ENCODE data around the gene PLCL2. TPM values are rescaled to one million over a fixed set of nuclear protein-coding genes. Genes with fewer than 3 reads are reported as not detected.
A peak's percentile ranks its signal among the peaks of the same experiment; 100 is the strongest.

PLCL2 gene
- total RNA-seq, 1 donor, result 21.5 TPM

DNA sequence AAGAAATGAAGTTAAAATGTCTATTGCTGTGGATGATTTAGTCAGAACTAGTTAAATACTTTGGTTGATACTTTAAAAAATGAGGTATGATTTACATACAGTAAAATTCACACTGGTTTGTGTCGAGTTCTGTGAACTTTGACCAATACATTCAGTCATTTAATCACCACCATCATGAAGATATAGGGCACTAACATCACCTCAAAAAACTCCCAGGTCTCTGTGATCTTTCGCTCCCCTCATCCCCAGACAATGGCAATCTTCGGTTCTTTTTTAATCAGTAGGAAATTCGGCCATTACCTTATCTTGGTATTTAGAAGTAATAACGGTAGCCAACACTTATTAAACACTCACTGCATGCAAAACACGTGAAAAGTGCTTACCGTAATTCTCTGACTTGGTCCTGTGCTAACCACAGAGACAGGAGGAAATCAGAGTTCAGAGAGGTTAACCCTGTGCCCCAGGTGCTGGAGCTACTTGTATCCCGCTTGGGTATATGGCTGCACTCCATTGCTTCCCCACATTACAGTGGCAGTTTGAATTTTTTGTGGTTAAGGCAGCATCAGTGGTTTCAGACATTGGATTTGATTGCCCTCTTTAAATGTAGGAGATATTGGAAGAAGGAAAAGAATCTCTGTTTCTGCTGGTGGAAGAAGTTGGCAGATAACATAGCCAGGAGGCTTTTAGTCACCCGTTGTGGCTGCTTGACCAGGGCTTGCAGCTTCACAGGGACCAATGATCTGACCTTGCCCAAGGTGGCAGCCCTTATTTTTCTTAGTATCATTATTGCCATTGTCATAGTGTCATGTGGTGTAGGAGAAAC lies 4.2 kb downstream of the PLCL2 start:
- peak in 2 of 3 donors; percentile 18 to 26 for DNase-seq (ENCODE audit: low read depth in 2 of 3, low spot score in 2 of 3)

DNA sequence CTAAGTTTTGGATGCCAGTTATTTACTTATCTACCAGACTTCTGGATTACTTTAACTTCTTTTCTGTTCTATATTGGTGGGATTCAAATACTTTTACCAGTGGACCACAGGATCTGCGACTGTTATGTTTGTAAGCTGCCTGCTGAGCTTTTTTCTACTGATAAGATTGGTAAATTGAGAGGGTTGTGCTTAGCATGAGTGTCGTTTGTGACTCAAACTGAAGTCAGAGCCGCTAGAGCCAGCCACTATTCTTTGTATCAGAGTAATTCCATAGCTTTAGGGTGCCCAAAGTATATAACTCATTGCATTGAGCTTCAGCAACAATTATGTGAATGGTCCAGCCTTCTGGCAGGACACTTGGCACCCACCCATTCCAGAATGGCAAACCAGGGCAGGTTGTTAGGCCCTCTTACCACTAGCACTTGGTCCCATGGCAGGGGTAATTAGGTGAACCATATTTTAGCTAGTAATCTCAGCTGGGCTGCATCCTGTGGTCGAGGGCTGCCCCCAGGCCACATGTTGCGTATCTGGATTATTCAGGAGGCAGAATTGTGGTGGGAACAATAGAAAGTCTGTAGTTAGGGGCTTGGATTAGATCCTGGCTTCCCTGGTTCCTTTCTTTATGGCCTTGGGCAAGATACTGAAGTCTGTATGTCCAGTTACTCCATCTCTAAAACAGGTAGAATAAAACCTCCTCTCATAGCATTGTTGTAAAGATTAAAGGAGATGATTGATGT lies 6.0 kb downstream of the PLCL2 start:
- DNase-seq (ENCODE audit: low read depth in 2 of 3, low spot score in 2 of 3), result no peak

DNA sequence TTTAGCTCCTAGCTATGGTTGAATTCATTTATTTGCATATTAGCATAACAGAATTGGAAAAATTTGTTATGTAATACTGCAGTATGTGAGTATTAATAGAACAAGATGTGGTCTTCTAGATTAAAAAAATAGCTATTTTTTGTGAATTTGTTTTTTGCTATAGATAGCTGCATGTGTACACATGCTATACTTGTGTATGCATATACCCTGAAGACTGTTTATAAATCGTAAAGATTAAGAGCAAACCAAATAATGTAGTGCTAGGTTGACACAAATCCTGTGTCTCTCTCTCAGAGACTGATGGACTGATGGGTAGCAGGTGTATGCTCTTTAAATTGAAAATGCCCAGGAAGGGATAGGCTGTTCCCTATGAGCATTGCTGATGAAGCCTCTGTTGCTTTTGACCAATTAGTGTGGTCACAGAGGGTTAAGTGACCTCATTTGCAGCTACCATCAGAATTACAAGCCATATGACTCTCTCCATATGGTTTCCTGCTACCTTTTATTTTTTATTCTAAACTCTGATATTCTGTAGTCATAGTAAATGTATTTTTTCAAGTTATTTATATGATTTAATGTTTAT lies 9.0 kb downstream of the PLCL2 start:
- DNase-seq (ENCODE audit: low read depth in 2 of 3, low spot score in 2 of 3), result no peak

DNA sequence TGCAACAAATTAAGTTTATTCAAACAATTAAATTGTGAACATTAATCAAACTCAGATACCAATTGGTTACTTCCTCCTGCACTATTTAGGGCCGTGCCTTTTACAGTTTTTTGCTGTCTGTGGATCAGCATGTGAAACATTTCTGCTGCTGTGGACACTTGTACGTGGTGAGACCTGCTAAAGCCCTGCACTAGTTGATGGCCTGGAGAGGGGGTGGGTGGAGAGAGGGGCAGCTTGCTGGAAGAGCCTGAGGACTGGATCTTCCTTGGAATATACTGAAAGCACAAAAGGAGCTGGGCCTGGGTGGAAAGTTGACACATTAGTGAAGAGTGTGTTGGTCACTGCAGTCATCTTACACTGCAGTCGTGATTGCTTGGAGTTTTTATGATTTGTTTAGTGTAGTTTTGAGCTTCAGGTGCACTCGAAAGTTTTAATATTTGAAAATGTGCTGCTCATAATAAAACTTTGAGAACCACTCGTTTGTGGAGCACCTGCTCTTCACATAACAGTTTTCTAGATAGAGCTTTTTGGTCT lies 11.4 kb downstream of the PLCL2 start:
- DNase-seq (ENCODE audit: low read depth in 2 of 3, low spot score in 2 of 3), result no peak

DNA sequence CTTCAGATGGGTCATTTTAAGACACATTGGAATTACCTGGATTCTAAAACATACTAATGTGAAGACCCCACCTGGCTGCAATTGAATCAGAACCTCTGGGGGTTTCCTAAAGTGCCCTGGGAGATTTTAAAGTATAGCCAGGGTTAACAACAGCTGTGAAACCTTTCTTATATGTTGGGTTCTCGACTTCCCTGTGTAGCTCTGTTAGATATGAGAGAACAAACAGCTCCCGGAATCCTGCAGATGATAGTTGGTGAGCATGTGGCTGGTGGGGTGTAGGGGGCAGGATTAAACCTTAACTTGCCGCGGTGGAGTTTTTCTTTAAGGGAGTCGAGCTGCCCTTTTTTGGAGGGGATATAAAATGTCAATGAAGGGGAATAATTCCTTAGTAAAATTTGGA lies 12.1 kb downstream of the PLCL2 start:
- no peak for DNase-seq (ENCODE audit: low read depth in 2 of 3, low spot score in 2 of 3)

- DNase-seq (ENCODE audit: low read depth in 2 of 3, low spot score in 2 of 3), result no peak
Observed at GRCh38 chr3:16897254-16897926, 12.6 kb downstream of the PLCL2 start.

- no peak for DNase-seq (ENCODE audit: low read depth in 2 of 3, low spot score in 2 of 3)
Observed at GRCh38 chr3:16898595-16899395, 14.0 kb downstream of the PLCL2 start.

DNA sequence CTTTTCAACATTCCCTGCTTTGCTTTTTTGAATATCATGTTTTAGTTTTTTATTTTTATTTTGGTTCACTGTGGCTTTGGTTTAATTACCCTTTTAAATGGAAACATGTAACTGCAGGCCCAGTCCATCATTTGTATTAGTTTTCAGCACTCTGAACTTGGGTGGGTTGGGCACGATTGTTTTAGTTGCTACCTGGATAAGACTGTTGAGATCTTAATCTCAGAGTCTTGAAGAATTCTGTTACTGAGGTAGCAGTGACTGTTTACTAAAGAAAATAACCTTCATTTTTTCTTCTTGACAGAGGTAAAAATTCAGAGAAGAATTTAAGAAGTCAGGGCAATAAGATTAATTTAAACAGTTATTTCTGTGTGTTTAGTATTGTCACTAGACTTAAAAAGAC lies 15.2 kb downstream of the PLCL2 start:
- DNase-seq (ENCODE audit: low read depth in 2 of 3, low spot score in 2 of 3), result no peak

- DNase-seq (ENCODE audit: low read depth in 2 of 3, low spot score in 2 of 3), result no peak
Observed at GRCh38 chr3:16900779-16901440, 16.2 kb downstream of the PLCL2 start.

- no peak for DNase-seq (ENCODE audit: low read depth in 2 of 3, low spot score in 2 of 3)
Observed at GRCh38 chr3:16904423-16905417, 20.0 kb downstream of the PLCL2 start.

GRCh38 chr3:16905704-16906103 lies 20.9 kb downstream of the PLCL2 start:
- no peak for DNase-seq (ENCODE audit: low read depth in 2 of 3, low spot score in 2 of 3)

GRCh38 chr3:16906682-16907081 lies 21.9 kb downstream of the PLCL2 start:
- DNase-seq (ENCODE audit: low read depth in 2 of 3, low spot score in 2 of 3), result peak in 1 of 3 donors; percentile 38

DNA sequence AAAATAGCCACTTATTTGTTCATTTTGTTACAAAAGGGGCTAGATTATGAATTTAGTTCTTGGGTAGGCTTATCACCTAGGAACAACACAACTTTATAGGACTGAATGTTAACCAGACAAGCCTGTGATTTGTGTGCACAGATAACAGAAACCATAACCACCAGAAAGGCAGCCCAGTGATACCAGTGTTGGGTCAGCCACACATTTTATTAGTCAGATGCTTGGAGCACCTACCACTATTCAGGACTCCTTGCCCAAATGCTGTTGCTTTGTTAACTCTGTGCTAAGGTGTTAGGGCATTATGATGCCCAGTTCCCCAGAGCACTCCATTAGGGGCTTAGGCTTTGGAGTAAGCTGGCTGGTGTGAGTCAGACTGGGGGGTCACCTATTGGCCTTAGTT lies 22.5 kb downstream of the PLCL2 start:
- DNase-seq (ENCODE audit: low read depth in 2 of 3, low spot score in 2 of 3), result peak in 1 of 3 donors; percentile 21

- no peak for DNase-seq (ENCODE audit: low read depth in 2 of 3, low spot score in 2 of 3)
Observed at GRCh38 chr3:16908016-16908807, 23.5 kb downstream of the PLCL2 start.

DNA sequence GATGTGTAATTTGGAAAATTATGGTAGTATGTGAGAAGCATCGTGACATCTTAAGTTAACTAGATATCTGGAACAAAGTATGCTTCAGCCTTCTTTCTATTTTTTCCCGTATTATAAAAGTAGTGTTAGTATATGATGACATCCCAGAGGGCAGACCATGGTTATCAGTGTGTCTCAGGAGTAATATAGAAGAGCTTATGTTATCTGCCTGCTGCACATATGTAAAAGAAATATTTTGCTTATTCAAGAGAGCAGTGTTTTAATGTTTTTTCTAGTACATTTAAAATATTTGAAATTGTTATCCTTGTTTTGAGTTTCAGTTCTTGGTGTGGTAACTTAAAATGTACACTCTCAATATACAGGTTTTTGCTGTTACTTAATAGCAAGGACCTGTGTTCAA lies 24.1 kb downstream of the PLCL2 start:
- no peak for DNase-seq (ENCODE audit: low read depth in 2 of 3, low spot score in 2 of 3)

DNA sequence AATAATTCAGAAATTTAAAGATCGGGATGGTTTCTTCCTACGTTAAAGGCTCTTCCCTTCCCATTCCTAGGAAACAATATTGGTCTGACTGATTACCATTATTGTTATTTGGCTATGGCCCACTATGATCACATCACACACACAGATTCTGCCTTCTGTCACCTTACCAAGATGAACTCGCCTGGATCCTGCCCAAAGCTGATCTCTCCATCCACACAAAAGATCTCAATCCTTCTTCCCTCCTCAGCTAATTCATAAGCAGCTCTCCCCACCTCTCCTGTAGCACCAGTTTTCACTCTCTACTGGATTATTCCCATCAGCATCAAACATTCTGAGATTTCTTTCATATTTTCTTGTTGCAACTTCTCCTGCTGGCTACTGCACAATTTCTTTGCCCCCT lies 25.0 kb downstream of the PLCL2 start:
- no peak for DNase-seq (ENCODE audit: low read depth in 2 of 3, low spot score in 2 of 3)

- no peak for DNase-seq (ENCODE audit: low read depth in 2 of 3, low spot score in 2 of 3)
Observed at GRCh38 chr3:16910207-16910606, 25.5 kb downstream of the PLCL2 start.

- DNase-seq (ENCODE audit: low read depth in 2 of 3, low spot score in 2 of 3), result no peak
Observed at GRCh38 chr3:16911916-16912315, 27.2 kb downstream of the PLCL2 start.

Measured in hematopoietic multipotent progenitor cell (in vitro differentiated cells).